COLO829 (cell line): Measurements from ENCODE around the gene RYR2.
"Not testable (repeated sequence)": the region's sequence is repeated elsewhere in the genome, so short reads cannot be mapped to it uniquely, and the experiment has no call there.

Experiments used
- DNase-seq: peaks from one replicate; pipeline ENCODE4 v3.0.0; 2012; ENCODE audit warnings: low spot score

Gene RYR2

DNA sequence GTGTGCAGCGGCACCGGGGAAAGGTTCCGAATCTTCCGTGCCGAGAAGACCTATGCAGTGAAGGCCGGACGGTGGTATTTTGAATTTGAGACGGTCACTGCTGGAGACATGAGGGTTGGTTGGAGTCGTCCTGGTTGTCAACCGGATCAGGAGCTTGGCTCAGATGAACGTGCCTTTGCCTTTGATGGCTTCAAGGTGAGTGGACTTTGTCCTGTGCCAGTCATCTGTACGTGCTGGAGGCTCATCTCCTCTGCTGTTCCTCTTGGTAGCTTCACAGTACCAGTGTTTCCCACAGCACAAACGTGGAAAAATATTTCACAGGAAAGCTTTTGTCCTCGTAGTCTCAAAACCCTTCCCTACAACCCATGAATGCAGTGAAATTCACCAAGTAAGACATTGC is 524.6 kb downstream of the RYR2 start:
- DNase-seq, result no peak

DNA sequence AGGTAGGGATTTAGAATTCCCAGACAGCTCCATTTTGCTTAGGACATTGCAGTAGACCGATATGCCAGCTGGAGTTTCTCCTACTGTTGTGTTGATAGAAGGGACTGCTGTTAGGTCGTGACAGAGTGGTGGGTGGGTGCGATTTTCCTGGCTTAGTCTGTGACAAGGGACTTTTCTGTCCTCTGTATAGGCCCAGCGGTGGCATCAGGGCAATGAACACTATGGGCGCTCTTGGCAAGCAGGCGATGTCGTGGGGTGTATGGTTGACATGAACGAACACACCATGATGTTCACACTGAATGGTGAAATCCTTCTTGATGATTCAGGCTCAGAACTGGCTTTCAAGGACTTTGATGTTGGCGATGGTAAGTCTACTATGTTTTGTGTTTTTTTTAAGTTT is 527.0 kb downstream of the RYR2 start:
- no peak for DNase-seq

DNA sequence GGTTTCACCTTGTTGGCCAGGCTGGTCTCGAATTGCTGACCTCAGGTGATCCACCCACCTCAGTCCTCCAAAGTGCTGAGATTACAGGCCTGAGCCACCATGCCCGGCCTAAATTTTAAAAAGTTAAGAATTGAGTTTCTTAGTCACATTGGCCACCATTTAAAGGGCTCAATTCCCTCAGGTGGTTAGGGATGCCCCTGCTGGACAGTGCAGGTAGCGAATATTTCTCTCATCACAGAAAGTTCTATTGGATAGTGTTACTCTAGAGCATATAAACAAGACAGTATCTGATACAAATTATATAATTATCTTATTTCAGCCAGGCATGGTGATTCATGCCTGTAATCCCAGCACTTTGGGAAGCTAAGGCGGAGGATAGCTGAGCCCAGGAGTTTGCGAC is 528.5 kb downstream of the RYR2 start:
- DNase-seq, result no peak

DNA sequence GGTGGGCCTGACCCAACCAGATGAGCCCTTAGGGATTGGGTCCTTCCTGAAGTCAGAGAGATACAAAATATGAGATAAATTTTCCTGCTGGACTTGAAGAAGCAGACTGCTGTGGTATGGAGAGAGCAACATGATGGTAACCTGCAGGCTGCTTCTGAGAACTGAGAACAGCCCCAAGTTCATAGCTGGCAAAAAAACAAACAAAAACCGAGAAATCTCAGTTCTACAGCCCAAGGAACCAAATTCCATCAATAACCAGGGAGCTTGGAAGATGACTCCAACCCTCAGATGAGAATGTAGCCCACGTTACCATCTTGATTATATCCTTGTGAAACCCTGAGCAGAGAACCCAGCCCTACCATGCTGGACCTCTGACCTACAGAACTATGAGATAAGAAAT is 532.6 kb downstream of the RYR2 start:
- DNase-seq, result no peak

DNA sequence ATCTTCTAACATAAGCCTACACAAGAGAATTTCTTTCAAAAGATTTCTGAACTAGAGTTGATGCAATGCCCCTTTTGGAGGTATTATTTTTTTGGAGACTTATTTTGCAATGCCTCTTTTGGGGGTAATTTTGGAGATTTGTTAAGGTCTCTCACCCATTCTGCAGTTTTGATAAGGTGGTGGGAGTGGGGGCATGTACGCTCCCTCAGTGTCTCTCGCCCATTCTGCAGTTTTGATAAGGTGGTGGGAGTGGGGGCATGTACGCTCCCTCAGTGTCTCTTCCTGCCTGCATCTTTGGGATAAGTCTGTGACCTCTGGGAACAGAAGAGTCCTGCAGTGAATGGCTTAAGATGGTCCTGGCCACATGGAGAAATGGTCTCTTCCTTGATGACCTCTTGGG is 536.6 kb downstream of the RYR2 start:
- DNase-seq, result no peak

DNA sequence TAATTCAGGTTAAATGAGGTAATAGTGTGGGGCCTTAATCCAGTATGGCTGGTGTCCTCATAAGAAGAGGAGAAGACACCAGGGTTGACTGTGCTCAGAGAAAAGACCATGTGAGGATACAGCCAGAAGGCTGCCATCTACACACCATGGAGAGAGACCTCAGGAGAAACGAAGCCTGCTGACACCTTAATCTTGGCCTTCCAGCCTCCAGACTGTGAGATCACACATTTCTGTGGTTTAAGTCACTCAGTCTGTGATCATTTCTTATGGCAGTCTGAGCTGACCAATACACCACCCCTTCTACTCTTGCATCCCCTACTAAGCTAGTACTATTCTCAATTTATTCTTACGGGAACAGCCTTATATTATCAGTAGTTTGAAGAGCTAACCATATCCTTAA is 538.7 kb downstream of the RYR2 start:
- no peak for DNase-seq

DNA sequence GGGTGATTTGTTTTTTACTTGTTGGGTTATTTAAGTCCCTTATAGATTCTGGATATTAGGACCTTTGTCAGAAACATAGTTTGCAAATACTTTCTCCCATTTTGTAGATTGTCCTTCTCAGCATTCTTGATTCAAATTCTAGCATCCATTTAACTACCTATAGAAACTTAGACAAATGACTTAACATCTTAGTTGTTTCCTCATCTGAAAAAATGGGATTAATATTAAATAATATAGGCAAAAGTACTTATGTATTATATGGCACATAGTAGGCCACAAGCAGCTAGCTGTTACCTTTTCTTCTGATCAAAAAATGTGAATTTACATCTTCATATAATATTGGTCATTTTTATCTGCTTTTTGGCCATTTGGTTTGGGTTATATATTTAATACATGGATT is 541.3 kb downstream of the RYR2 start:
- no peak for DNase-seq

DNA sequence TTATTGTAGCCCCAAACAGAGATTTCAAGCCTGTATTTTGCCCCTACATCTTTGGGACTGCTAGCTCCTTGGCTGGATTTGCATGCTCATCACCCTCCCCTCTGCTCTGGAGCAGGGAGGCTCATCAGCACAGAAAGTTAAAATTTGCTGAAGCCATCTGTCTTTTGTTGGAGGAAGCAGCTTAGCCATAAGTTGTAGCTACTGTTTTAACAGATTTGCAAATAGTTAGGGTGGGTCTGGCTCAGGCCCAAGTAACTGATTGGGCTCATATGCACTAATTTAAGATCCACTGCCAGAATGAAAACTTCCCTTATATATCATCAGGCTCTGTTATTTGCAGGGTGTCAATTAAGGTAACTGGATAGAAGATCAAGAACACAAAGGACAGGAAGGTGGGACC is 541.8 kb downstream of the RYR2 start:
- no peak for DNase-seq

DNA sequence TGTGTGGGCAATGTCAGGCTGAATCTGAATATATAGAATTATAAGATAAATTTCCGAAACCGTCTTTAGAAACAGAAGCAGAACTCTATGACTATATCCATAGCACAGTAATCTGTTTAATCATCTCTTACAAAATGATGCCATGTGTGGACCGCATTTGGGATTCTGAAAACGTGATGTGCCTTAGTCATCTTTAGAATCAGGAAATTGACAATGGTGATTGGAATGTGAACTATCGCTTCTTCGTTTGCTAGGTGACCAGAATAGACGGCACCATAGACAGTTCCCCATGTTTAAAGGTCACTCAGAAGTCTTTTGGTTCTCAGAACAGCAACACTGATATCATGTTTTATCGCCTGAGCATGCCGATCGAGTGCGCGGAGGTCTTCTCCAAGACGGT is 548.4 kb downstream of the RYR2 start:
- DNase-seq, result no peak

DNA sequence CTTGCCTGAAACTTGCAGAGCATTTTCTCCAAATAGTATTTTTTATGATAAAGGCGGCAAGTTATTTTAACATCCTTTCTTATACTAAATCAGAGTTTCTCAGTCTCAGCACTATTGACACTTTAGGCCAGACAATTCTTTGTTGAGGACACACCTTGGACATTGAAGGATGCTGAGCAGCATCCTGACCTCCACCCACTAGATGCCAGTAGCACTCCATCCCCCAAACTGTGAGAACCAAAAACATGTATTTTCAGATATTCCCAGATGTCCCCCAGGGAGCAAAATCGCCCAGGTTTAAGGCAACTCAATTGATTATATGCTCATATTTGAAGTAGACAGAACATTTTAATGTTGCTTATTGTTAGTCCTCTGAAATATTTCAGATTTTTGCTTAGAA is 549.4 kb downstream of the RYR2 start:
- DNase-seq, result no peak

DNA sequence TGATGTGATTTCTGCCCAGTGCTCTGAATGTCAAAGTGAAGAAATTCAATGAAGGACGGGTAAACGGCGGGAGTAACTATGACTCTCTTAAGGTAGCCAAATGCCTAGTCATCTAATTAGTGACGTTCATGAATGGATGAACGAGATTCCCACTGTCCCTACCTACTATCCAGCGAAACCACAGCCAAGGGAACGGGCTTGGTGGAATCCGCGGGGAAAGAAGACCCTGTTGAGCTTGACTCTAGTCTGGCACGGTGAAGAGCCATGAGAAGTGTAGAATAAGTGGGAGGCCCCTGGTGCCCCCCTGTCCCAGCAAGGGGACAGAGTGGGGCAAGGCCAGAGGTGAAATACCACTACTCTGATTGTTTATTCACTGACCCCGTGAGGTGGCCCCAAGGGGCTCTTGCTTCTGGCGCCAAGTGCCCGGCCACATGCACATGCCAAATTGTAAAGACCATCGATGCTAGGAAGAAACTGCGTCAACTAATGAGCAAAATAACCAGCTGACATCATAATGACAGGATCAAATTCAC is 561.1 kb downstream of the RYR2 start:
- DNase-seq, result not testable (repeated sequence)

DNA sequence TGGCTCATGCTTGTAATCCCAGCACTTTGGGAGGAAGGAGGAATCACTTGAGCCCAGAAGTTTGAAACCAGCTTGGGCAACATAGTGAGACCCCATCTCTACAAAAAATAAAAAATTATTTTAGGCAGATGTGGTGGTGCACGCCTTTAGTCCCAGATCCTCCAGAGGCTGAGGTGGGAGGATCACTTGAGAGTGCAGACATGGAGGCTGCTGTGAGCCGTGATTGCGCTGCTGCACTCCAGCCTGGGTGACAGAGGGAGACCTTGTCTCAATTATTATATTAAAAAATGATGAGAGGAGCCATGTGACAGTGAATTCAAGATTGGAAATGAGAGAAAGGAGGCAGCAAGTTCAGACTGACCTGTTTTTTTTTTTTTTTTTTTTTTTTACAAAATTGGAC is 566.4 kb downstream of the RYR2 start:
- no peak for DNase-seq

DNA sequence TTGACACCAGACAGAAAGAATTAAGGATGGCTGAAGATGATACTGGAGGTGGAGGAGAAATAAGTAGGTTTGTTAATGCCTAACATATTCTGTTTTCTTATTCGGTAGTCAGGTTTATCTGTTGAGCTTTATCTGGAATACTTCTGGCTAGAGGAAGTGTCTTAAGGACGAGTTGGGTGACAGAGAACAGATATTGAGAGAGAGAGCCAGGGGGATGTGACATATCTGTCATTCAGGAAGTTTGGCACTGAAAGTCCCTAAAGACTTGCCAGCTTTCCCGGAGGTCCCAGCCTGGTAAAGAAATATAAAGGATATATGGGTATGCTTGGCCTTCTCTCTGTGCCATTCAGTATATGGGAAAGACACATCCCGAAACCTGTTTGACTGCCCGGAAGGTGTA is 568.2 kb downstream of the RYR2 start:
- DNase-seq, result no peak

DNA sequence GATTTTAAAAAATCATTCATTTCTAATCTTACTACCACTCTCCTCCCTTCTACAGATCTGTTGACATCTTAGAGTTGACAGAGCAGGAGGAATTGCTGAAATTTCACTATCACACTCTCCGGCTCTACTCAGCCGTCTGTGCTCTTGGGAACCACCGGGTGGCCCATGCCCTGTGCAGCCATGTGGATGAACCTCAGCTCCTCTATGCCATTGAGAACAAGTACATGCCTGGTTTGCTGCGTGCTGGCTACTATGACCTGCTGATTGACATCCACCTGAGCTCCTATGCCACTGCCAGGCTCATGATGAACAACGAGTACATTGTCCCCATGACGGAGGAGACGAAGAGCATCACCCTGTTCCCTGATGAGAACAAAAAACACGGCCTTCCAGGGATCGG is 572.0 kb downstream of the RYR2 start:
- DNase-seq, result no peak

DNA sequence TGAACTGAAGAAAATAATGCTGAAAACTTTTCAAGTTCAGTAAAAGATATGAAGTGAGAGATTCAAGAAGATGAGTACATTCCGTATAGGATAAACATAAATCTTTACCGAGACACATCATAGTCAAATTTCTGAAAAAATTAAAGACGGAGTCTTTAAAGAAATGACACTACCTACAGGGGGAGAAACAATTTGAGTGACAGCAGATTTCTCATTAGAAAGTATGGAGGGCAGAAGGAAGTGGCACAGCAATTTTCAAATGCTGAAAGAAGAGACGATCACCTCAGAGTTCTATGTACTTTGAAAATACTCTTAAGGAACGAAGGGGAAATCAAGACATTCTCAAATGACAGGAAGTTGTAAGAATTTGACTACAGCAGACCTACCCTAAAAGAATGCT is 577.6 kb downstream of the RYR2 start:
- no peak for DNase-seq

DNA sequence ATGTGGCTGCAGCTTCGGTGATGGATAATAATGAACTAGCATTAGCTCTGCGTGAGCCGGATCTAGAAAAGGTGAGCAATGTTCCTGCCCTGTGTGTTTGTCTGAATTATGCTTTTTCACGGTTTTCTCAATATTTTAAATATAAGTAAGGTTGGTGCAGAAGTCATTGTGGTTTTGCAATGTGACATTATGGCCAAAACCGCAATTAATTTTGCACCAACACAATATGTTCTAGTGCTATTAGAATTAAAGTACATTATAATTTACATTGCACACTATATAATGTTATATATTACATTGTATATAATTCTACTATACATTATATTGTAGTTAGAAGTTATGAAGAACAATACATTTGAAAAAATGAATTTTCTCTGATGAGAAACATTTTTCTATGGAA is 592.9 kb downstream of the RYR2 start:
- DNase-seq, result no peak

DNA sequence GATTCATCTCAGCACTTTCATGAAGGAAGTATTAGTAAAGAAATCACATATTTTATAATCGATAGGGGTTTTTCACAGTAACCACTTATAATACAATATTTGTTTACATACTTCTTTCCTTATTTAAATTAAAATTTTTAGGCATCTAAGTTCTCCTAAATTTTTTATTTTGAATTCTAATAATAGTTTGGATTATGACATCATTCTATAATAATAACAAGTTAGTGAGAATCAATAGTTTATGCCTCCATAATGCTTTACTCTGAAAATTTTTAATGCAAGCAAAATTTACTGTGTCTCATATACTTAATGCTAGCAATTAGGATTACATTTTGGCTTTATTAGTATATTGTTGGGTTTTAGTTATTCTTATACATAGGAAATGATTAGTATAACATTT is 596.6 kb downstream of the RYR2 start:
- DNase-seq, result no peak

DNA sequence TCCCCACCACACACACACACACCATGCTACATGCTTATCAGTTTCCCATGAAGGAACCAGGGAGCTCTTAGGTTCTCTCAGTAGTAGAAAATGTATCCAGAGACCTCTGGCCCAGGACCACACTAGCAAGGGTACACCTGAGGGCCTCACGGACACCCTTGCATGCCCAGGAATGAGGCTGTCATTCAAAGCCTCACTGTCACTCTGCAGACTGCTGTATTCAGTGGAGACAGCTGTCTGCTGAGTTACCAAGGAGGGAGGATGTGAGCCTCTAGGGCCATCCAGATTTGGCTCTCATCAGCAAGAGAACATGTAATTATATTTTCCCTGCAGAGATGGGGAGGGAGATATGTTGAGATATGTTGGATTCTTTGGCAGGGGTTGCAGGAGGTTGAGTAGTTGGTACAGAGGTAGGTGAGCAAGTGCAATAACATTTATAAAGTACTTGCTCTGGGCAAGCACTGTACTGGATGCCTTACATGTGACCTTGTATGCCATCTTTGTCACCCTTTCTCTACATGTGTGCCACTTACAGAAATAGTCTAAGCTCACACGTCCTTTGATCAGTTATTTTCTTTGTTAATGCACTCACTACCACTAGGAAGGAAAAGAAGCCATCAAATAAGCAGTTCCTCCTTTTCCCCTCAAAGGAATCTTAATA is 598.2 kb downstream of the RYR2 start:
- DNase-seq, result no peak

DNA sequence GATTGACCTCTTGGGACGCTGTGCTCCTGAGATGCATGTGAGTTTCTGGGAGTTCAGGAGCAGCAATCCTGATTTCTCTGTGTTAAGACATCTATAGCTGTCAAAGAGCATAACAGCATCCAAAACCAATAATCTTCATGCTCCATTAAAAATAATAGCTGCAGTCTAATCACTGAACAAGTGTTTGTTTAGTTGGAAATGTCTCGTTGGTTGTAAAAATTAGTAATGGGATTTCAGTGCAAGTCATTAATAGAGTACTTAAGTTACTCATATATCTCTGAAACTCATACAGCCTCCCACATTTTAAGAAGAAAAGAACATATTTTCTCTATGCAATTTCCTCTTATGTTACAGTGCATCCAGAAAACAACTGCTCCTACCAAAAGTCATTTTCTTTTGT is 599.0 kb downstream of the RYR2 start:
- no peak for DNase-seq

DNA sequence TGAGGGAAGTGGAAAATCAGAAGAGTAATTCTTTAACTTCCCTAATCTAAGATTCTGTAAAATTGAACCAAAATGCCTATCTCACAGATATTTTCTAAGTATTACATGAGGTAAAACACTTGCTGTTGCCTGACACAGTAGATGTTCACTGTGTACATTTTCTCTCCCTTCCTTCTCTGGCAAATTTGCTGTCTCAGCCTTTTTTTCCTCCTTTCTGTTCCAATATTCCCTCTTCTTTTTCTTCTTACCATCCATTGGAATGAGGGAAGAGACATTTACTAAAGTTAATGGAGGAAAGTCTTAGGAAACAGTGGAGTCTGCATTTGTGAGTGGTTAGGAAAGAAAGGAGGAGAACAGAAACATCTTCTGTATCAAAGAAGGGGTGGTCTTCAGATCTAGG is 608.8 kb downstream of the RYR2 start:
- no peak for DNase-seq

DNA sequence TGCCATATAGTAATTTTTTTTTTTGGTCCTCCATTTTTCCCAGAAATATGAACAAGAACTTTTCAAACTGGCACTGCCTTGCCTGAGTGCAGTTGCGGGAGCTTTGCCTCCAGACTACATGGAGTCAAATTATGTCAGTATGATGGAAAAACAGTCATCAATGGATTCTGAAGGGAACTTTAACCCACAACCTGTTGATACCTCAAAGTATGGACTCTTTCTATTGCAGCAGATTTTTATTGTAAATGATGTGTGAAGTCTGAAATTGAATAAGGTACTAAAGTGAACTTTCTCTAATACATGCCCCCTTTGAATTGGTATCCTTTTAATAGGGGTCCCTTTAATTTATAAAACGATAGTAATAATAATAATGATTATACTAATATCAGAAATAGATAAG is 613.8 kb downstream of the RYR2 start:
- DNase-seq, result no peak

DNA sequence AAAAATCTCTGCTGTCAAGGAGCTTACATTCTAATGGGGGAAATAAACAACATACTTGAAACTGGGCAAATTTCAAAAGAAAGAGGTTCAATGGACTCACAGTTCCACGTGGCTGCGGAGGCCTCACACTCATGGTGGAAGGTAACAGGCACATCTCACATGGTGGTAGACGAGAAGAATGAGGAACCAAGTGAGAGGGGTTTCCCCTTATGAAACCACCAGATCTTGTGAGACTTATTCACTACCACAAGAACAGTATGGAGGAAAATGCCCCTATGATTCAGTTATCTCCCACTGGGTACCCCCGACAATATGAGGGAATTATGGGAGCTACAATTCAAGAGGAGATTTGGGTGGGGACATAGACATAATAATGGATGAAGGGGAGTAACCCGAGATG is 622.4 kb downstream of the RYR2 start:
- DNase-seq, result no peak

DNA sequence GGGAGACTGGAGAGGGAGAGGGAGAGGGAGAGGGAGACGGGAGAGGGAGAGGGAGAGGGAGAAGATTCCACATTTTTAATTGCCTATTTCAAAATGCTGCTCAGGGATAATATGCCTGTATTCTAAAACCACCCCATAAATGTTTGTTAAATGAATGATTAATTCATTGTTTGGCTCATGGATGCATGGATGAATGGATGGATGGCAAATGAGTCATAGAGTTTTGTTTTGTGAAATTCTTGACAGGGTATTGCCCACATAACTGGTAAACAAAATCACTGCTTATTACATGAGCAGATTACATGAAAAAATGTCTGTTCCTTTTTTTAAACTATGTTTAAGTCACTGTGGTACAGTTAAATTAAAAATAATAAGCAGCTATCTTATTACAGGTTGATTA is 628.3 kb downstream of the RYR2 start:
- DNase-seq, result no peak

DNA sequence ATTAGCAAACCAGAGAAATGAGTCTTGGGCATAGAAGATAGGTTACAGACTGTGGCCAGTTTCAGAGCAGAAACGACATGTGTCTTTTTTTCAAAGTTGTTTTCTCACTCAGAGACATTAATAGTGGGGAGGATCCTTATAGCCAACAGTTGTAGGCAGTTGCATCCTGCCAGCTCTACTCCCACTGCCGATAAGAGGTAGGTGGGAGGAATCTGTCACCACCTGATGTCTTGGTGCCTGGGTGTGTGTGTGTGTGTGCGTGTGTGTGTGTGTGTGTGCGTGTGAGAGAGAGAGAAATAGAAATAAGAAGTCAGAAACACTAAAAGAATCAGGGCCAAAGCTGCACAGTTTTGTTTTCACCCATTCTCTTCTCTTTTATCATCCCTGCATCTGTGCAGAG is 629.3 kb downstream of the RYR2 start:
- no peak for DNase-seq

DNA sequence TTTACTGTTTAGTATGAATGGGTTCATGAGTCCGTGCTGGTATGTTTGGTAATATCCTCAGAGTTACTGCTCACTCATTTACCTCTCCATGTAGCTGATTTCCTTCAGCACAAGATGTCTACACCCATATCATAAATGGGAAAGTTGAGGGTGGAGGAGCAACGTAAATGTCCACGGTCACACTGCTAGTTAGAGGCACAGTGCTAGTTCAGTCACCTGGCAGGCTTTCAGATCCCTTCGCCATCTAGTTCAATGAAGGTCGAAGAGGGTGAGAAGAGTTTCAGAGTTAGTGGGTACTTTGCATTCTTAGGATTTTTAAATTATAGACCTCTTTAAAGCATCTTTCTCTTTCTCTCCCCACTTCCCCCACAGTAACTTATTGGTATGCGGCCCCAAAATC is 630.0 kb downstream of the RYR2 start:
- DNase-seq, result no peak
